K562 (cell line): ENCODE data around the gene PFAS. TPM values are rescaled to one million over a fixed set of nuclear protein-coding genes. Genes with fewer than 3 reads are reported as not detected.

Source experiments
- ATF1 ChIP-seq, 2 experiments: fragments of 450-650 bp in 1 of 2; IDR thresholded peaks; 2 replicates each; pipeline ENCODE4 v1.6.1; 2016; ENCODE audit warnings: missing compliant biosample characterization in 1 of 2, missing genetic modification characterization in 1 of 2
- BCL6 ChIP-seq: fragments of 250-450 bp; sonication (Bioruptor Pico); IDR thresholded peaks from 2 replicates; pipeline ENCODE4 v1.4.0; 2020
- JUN ChIP-seq, 2 experiments: sonication (generic) in 1 of 2; formaldehyde crosslinking in 1 of 2; IDR thresholded peaks; 2 replicates each; pipeline versions ENCODE4 v1.6.1 to v1.8.0; 2012 to 2022; ENCODE audit warnings: borderline replicate concordance in 2 of 2, mild to moderate bottlenecking in 2 of 2, improper control_type of control experiment in 1 of 2, low read depth in 1 of 2, low read length in 1 of 2, missing genetic modification reagents in 1 of 2
- MXI1 ChIP-seq: IDR thresholded peaks from 2 replicates; pipeline ENCODE4 v1.6.1; 2011; ENCODE audit warnings: low read depth, mild to moderate bottlenecking, improper control_type of control experiment, low read length
- NFATC3 ChIP-seq: fragments of 450-650 bp; IDR thresholded peaks from 2 replicates; pipeline ENCODE4 v1.6.1; 2017; ENCODE audit warnings: mild to moderate bottlenecking
- NFYB ChIP-seq: IDR thresholded peaks from 2 replicates; pipeline ENCODE4 v1.6.1; 2011; ENCODE audit warnings: mild to moderate bottlenecking, moderate library complexity; ENCODE audit not compliant: insufficient read length; ENCODE audit errors: extremely low read depth
- PHF20 ChIP-seq: fragments of 450-650 bp; IDR thresholded peaks from 2 replicates; pipeline ENCODE4 v1.6.1; 2018; ENCODE audit not compliant: partially characterized antibody
- POLR2AphosphoS5 ChIP-seq: IDR thresholded peaks from 2 replicates; pipeline ENCODE4 v1.6.1; 2011; ENCODE audit warnings: mild to moderate bottlenecking, low read depth, low read length, moderate library complexity; ENCODE audit not compliant: control insufficient read depth, insufficient read depth
- POLR3A ChIP-seq: IDR thresholded peaks from 2 replicates; pipeline ENCODE4 v1.6.1; 2011; ENCODE audit warnings: borderline replicate concordance, mild to moderate bottlenecking, moderate library complexity; ENCODE audit not compliant: insufficient read length, insufficient read depth; ENCODE audit errors: extremely low read depth
- SNIP1 ChIP-seq: fragments of 450-650 bp; IDR thresholded peaks from 2 replicates; pipeline ENCODE4 v1.7.1; 2017; ENCODE audit warnings: low read depth, mild to moderate bottlenecking
- TCF7 ChIP-seq: sonication (generic); IDR thresholded peaks from 2 replicates; pipeline ENCODE4 v1.6.1; 2016; ENCODE audit warnings: antibody characterized with exemption, borderline replicate concordance
- THRA ChIP-seq: fragments of 450-650 bp; IDR thresholded peaks from 2 replicates; pipeline ENCODE4 v1.6.1; 2017; ENCODE audit warnings: mild to moderate bottlenecking, moderate library complexity
- ZC3H4 ChIP-seq: sonication (generic); formaldehyde crosslinking; IDR thresholded peaks from 2 replicates; pipeline ENCODE4 v1.9.0; 2021; ENCODE audit warnings: missing genetic modification reagents, borderline replicate concordance
- ZC3H8 ChIP-seq: fragments of 450-650 bp; IDR thresholded peaks from 2 replicates; pipeline ENCODE4 v1.6.1; 2017
- ZNF518B ChIP-seq: fragments of 250-450 bp; sonication (Bioruptor Pico); IDR thresholded peaks from 2 replicates; pipeline ENCODE4 v1.5.0; 2021; ENCODE audit warnings: mild to moderate bottlenecking, moderate library complexity
- ZNF586 ChIP-seq: fragments of 450-650 bp; formaldehyde crosslinking; conservative IDR thresholded peaks from 2 replicates; pipeline ENCODE4 v1.4.0; 2020; ENCODE audit warnings: mild to moderate bottlenecking, moderate library complexity
- ZNF609 ChIP-seq: sonication (generic); formaldehyde crosslinking; IDR thresholded peaks from 2 replicates; pipeline ENCODE4 v1.8.1; 2023; ENCODE audit warnings: missing genetic modification reagents, mild to moderate bottlenecking, borderline replicate concordance
- ZSCAN29 ChIP-seq: fragments of 450-650 bp; IDR thresholded peaks from 2 replicates; pipeline ENCODE4 v1.6.1; 2017
- polyA plus RNA-seq, 8 experiments: library from polyadenylated mRNA; depleted of rRNA in 4 of 8; stranded (reverse) in 5 of 8; unstranded in 3 of 8; fragments of >200 nt; fragmentation: Nextera tagmentation in 2 of 8; fragmentation: Illumina TruSeq in 1 of 8; extraction: Ambion mirVana in 2 of 8; extraction: Trizol in 1 of 8; gene quantifications; 2 replicates each; pipeline versions ENCODE4 v1.2.1 to v1.2.3, GENCODE V29; 2011 to 2014; ENCODE audit warnings: inconsistent platforms in 1 of 8, missing spikeins in 1 of 8
- total RNA-seq, 7 experiments: library from RNA; depleted of rRNA in 6 of 7; stranded (reverse); fragments of >200 nt in 6 of 7; fragmentation: Illumina TruSeq in 2 of 7; extraction: Trizol in 2 of 7; gene quantifications; 2 replicates each; pipeline versions ENCODE4 v1.2.1 to v1.2.3, GENCODE V29; 2011 to 2021; ENCODE audit warnings: low replicate concordance in 1 of 7

The PFAS gene
- total and polyA plus RNA-seq, 9 of the 15 experiments (the other 6 are each of a cell fraction or from before 2014, with no cell fraction given): 11.6 to 131 (median 43.9) TPM

- no peak for TF ChIP-seq JUN (IDR thresholded peaks at IDR 0.05; ENCODE audit: borderline replicate concordance, low read depth, low read length)
- TF ChIP-seq JUN (CRISPR knock-in tag; IDR thresholded peaks at IDR 0.05; ENCODE audit: borderline replicate concordance): no peak
- TF ChIP-seq PHF20: no peak
- no peak for TF ChIP-seq ZNF609 (CRISPR knock-in tag)
- TF ChIP-seq ZC3H8: no peak
- no peak for TF ChIP-seq ATF1 (CRISPR knock-in tag; IDR thresholded peaks at IDR 0.05)
- peak; percentile 65 for TF ChIP-seq ATF1 (tag; IDR thresholded peaks at IDR 0.05)
- TF ChIP-seq BCL6 (CRISPR knock-in tag): no peak
- no peak for TF ChIP-seq NFATC3
- TF ChIP-seq ZSCAN29: peak; percentile 73; the same call in 1 of the 2 replicates
- no peak for TF ChIP-seq THRA
- TF ChIP-seq ZNF586: no peak
- TF ChIP-seq MXI1: no peak; the same call in 1 of the 2 replicates
- no peak for TF ChIP-seq ZC3H4
- peak; percentile 87 for TF ChIP-seq POLR3A
- TF ChIP-seq POLR2AphosphoS5: no peak
- TF ChIP-seq ZNF518B: no peak
- no peak for TF ChIP-seq NFYB
- no peak for TF ChIP-seq SNIP1
- 0 out of 2 replicates have a peak, but pooled peaks have one; percentile 30 for TF ChIP-seq TCF7
Observed at GRCh38 chr17:8222630-8223355, 26.3 kb upstream of the PFAS start (continued).
